GM23338 (cell line): ENCODE measurements around the gene PMIS2. TPM values are rescaled to one million over a fixed set of nuclear protein-coding genes. Genes with fewer than 3 reads are reported as not detected.

Source experiments
- ATAC-seq: fragments of 200-7000 bp; cut with Tn5 transposase; 3 replicates; pipeline ENCODE4 v1.9.1; 2020
- DNase-seq: peaks from one replicate; pipeline ENCODE4 v3.0.0-alpha.2; 2015; ENCODE audit warnings: low spot score
- H2AFZ ChIP-seq: fragments of 200-600 bp; sonication (generic); 2 replicates; pipeline ENCODE4 v1.8.0; 2016; ENCODE audit warnings: antibody characterized with exemption, mild to moderate bottlenecking, moderate library complexity
- H3F3A ChIP-seq: fragments of 200-600 bp; sonication (generic); replicated peaks from 2 replicates; pipeline ENCODE4 v1.8.0; 2017; ENCODE audit warnings: antibody characterized with exemption, mixed run types, low read depth
- H3K27ac ChIP-seq: fragments of 200-600 bp; sonication (generic); 2 replicates; pipeline ENCODE4 v1.6.1; 2016; ENCODE audit warnings: low read depth
- H3K27me3 ChIP-seq: fragments of 200-600 bp; sonication (generic); 2 replicates; pipeline ENCODE4 v1.8.0; 2016; ENCODE audit warnings: mild to moderate bottlenecking, mixed run types, moderate library complexity; ENCODE audit not compliant: insufficient read depth
- H3K36me3 ChIP-seq: fragments of 200-600 bp; sonication (generic); 2 replicates; pipeline ENCODE4 v1.8.0; 2016; ENCODE audit warnings: mild to moderate bottlenecking; ENCODE audit not compliant: insufficient read depth
- H3K4me1 ChIP-seq: fragments of 200-600 bp; sonication (generic); 2 replicates; pipeline ENCODE4 v1.8.0; 2016; ENCODE audit warnings: mild to moderate bottlenecking, moderate library complexity; ENCODE audit not compliant: insufficient read depth
- H3K4me2 ChIP-seq: fragments of 200-600 bp; sonication (generic); 2 replicates; pipeline ENCODE4 v1.7.1; 2017; ENCODE audit warnings: mixed run types
- H3K4me3 ChIP-seq: fragments of 200-600 bp; sonication (generic); 2 replicates; pipeline ENCODE4 v1.6.1; 2016; ENCODE audit warnings: mixed run types
- H3K79me2 ChIP-seq: fragments of 200-600 bp; sonication (generic); replicated peaks from 2 replicates; pipeline ENCODE4 v1.8.0; 2017; ENCODE audit warnings: mild to moderate bottlenecking; ENCODE audit not compliant: insufficient read depth
- H3K9me2 ChIP-seq: fragments of 200-600 bp; sonication (generic); 2 replicates; pipeline ENCODE4 v1.8.0; 2017; ENCODE audit not compliant: insufficient read depth
- H4K20me1 ChIP-seq: fragments of 200-600 bp; sonication (generic); replicated peaks from 2 replicates; pipeline ENCODE4 v1.8.0; 2017; ENCODE audit warnings: mild to moderate bottlenecking; ENCODE audit not compliant: insufficient read depth
- H3K27ac Mint-ChIP-seq: 2 replicates; pipeline ENCODE4 v1.8.0; 2020; ENCODE audit warnings: inconsistent platforms, mild to moderate bottlenecking, moderate library complexity, mixed read lengths
- H3K27me3 Mint-ChIP-seq: 3 replicates; pipeline ENCODE4 v1.8.0; 2022; ENCODE audit warnings: low read depth, mild to moderate bottlenecking, moderate library complexity, mixed read lengths, inconsistent platforms; ENCODE audit not compliant: insufficient read depth, poor library complexity
- H3K36me3 Mint-ChIP-seq: 3 replicates; pipeline ENCODE4 v1.8.0; 2021; ENCODE audit warnings: low read depth, mild to moderate bottlenecking, inconsistent platforms, moderate library complexity, mixed read lengths
- H3K4me1 Mint-ChIP-seq: 3 replicates; pipeline ENCODE4 v1.8.0; 2020; ENCODE audit warnings: mild to moderate bottlenecking, inconsistent platforms, mixed read lengths
- H3K4me3 Mint-ChIP-seq: 3 replicates; pipeline ENCODE4 v1.8.0; 2021; ENCODE audit warnings: moderate library complexity, mild to moderate bottlenecking, inconsistent platforms, mixed read lengths
- H3K9me3 Mint-ChIP-seq: 3 replicates; pipeline ENCODE4 v1.8.0; 2020; ENCODE audit warnings: moderate library complexity, mild to moderate bottlenecking, inconsistent platforms, mixed read lengths
- EZH2phosphoT487 ChIP-seq: fragments of 200-600 bp; sonication (generic); IDR thresholded peaks from one replicate; pipeline ENCODE4 v1.8.1; 2018; ENCODE audit warnings: antibody characterized with exemption; ENCODE audit not compliant: unreplicated experiment
- JUNB ChIP-seq: IDR thresholded peaks from one replicate; pipeline ENCODE4 v1.6.1; 2016; ENCODE audit warnings: antibody characterized with exemption; ENCODE audit not compliant: unreplicated experiment
- POLR2AphosphoS5 ChIP-seq: IDR thresholded peaks from 2 replicates; pipeline ENCODE4 v1.6.1; 2016; ENCODE audit warnings: antibody characterized with exemption, low read depth
- STAT1 ChIP-seq: IDR thresholded peaks from one replicate; pipeline ENCODE4 v1.6.1; 2016; ENCODE audit warnings: antibody characterized with exemption; ENCODE audit not compliant: unreplicated experiment
- polyA plus RNA-seq: library from polyadenylated mRNA; unstranded; fragments of >200 nt; fragmentation: Nextera tagmentation; extraction: Ambion mirVana; gene quantifications from 2 replicates; pipeline ENCODE4 v1.2.1, GENCODE V29; 2016
- total RNA-seq: library from RNA; depleted of rRNA; stranded (reverse); fragments of >200 nt; shearing (Covaris generic); gene quantifications from 2 replicates; pipeline ENCODE4 v1.2.3, GENCODE V29; 2014
- TF ChIP-seq, protein P1 (sequence below): fragments of 250-450 bp; sonication (Bioruptor Pico); IDR thresholded peaks from 2 replicates; pipeline ENCODE4 v1.5.0; 2020; ENCODE audit warnings: mild to moderate bottlenecking, moderate library complexity
- TF ChIP-seq, protein P2 (sequence below): IDR thresholded peaks from 2 replicates; pipeline ENCODE4 v1.6.1; 2016; ENCODE audit warnings: antibody characterized with exemption

PMIS2 gene
- total and polyA plus RNA-seq, 2 experiments from 2014 or later, result not detected

DNA sequence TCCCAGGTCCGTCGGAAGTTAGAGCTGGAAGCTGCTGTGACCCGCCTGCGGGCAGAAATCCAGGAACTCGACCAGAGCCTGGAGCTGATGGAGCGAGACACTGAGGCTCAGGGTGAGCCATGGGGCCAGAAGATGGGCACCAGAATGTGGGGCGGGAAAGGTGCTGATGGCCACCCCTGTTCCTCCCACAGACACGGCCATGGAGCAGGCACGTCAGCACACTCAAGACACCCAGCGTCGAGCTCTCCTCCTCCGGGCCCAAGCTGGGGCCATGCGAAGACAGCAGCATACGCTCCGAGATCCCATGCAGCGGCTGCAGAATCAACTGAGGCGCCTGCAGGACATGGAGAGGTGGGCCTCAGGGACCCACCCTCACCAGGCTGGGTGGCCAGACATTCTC is 29.1 kb downstream of the PMIS2 start (continued):
- TF ChIP-seq, protein P1, sequence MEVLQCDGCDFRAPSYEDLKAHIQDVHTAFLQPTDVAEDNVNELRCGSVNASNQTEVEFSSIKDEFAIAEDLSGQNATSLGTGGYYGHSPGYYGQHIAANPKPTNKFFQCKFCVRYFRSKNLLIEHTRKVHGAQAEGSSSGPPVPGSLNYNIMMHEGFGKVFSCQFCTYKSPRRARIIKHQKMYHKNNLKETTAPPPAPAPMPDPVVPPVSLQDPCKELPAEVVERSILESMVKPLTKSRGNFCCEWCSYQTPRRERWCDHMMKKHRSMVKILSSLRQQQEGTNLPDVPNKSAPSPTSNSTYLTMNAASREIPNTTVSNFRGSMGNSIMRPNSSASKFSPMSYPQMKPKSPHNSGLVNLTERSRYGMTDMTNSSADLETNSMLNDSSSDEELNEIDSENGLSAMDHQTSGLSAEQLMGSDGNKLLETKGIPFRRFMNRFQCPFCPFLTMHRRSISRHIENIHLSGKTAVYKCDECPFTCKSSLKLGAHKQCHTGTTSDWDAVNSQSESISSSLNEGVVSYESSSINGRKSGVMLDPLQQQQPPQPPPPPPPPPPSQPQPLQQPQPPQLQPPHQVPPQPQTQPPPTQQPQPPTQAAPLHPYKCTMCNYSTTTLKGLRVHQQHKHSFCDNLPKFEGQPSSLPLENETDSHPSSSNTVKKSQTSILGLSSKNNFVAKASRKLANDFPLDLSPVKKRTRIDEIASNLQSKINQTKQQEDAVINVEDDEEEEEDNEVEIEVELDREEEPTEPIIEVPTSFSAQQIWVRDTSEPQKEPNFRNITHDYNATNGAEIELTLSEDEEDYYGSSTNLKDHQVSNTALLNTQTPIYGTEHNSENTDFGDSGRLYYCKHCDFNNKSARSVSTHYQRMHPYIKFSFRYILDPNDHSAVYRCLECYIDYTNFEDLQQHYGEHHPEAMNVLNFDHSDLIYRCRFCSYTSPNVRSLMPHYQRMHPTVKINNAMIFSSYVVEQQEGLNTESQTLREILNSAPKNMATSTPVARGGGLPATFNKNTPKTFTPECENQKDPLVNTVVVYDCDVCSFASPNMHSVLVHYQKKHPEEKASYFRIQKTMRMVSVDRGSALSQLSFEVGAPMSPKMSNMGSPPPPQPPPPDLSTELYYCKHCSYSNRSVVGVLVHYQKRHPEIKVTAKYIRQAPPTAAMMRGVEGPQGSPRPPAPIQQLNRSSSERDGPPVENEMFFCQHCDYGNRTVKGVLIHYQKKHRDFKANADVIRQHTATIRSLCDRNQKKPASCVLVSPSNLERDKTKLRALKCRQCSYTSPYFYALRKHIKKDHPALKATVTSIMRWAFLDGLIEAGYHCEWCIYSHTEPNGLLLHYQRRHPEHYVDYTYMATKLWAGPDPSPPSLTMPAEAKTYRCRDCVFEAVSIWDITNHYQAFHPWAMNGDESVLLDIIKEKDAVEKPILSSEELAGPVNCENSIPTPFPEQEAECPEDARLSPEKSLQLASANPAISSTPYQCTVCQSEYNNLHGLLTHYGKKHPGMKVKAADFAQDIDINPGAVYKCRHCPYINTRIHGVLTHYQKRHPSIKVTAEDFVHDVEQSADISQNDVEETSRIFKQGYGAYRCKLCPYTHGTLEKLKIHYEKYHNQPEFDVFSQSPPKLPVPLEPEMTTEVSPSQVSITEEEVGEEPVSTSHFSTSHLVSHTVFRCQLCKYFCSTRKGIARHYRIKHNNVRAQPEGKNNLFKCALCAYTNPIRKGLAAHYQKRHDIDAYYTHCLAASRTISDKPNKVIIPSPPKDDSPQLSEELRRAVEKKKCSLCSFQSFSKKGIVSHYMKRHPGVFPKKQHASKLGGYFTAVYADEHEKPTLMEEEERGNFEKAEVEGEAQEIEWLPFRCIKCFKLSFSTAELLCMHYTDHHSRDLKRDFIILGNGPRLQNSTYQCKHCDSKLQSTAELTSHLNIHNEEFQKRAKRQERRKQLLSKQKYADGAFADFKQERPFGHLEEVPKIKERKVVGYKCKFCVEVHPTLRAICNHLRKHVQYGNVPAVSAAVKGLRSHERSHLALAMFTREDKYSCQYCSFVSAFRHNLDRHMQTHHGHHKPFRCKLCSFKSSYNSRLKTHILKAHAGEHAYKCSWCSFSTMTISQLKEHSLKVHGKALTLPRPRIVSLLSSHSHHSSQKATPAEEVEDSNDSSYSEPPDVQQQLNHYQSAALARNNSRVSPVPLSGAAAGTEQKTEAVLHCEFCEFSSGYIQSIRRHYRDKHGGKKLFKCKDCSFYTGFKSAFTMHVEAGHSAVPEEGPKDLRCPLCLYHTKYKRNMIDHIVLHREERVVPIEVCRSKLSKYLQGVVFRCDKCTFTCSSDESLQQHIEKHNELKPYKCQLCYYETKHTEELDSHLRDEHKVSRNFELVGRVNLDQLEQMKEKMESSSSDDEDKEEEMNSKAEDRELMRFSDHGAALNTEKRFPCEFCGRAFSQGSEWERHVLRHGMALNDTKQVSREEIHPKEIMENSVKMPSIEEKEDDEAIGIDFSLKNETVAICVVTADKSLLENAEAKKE (CRISPR knock-in tag), result no peak

DNA sequence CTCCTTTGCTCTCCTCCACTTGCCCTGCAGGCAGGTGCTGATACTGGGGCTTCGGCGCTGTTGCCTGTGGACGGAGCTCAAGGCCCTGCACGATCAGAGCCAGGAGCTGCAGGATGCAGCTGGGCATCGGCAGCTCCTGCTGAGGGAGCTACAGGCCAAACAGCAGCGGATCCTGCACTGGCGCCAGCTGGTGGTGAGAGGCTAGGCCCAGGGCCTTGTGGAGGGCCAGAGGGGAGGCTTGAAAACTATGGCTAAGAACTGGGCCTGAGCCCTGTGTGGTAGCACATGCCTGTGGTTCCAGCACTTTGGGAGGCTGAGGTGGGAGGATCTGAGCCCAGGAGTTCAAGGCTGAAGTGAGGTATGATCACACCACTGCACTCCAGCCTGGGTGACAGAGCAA is 32.9 kb downstream of the PMIS2 start:
- peaks cover 31% of the 10 kb centered on the region for H3K36me3 Mint-ChIP-seq
- TF ChIP-seq, protein P2, sequence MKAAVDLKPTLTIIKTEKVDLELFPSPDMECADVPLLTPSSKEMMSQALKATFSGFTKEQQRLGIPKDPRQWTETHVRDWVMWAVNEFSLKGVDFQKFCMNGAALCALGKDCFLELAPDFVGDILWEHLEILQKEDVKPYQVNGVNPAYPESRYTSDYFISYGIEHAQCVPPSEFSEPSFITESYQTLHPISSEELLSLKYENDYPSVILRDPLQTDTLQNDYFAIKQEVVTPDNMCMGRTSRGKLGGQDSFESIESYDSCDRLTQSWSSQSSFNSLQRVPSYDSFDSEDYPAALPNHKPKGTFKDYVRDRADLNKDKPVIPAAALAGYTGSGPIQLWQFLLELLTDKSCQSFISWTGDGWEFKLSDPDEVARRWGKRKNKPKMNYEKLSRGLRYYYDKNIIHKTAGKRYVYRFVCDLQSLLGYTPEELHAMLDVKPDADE, result no peak
- no peak for TF ChIP-seq POLR2AphosphoS5
- no peak for TF ChIP-seq STAT1
- TF ChIP-seq, protein P1 (CRISPR knock-in tag), result no peak
- TF ChIP-seq EZH2phosphoT487, result no peak
- TF ChIP-seq JUNB, result no peak

More for the DNA sequence above, 32.9 kb downstream of the PMIS2 start:
- H3K27ac Mint-ChIP-seq, result no peak overlapping the region
- DNase-seq, result peak; percentile 50
- H3K4me3 Mint-ChIP-seq, result no peak overlapping the region
- Histone ChIP-seq H3F3A (no peaks in the 10 kb centered on the region), H3K27me3 (no peaks in the 10 kb centered on the region), H3K4me2 (no peak overlapping the region), H3K27ac (no peak overlapping the region), H3K79me2 (no peaks in the 10 kb centered on the region), H3K4me1 (no peaks in the 10 kb centered on the region), H3K36me3 (no peaks in the 10 kb centered on the region), H4K20me1 (no peaks in the 10 kb centered on the region), H3K4me3 (no peak overlapping the region), H3K9me2 (no peaks in the 10 kb centered on the region), H2AFZ (no peak overlapping the region)
- H3K27me3 Mint-ChIP-seq, result peaks cover 12% of the 10 kb centered on the region
- no peaks in the 10 kb centered on the region for H3K4me1 Mint-ChIP-seq
- no peaks in the 10 kb centered on the region for H3K9me3 Mint-ChIP-seq
- ATAC-seq, result peak; percentile 90
